ENCODE results near the gene CLEC5A.

- TF ChIP-seq CTCF (IDR thresholded peaks at IDR 0.05) (no peak), POLR2A (IDR thresholded peaks at IDR 0.05) (no peak)
Measured at GRCh38 chr7:141916099-141916498, 30.7 kb downstream of the CLEC5A start, which contains the start of gene OR9A4.

Data from heart left ventricle (tissue), 13 donors.